Measurements from ENCODE around the gene SPOCK1.

Gene SPOCK1

GRCh38 chr5:137215780-137216179, 283.3 kb downstream of the SPOCK1 start:
- DNase-seq: no peak

GRCh38 chr5:137215261-137215660, 283.9 kb downstream of the SPOCK1 start:
- DNase-seq: no peak

- no peak for DNase-seq
Observed at GRCh38 chr5:137214446-137215189, 284.5 kb downstream of the SPOCK1 start.

GRCh38 chr5:137212471-137212870, 286.7 kb downstream of the SPOCK1 start:
- DNase-seq: no peak

- DNase-seq: no peak
Observed at GRCh38 chr5:137209232-137209809, 289.8 kb downstream of the SPOCK1 start.

GRCh38 chr5:137207023-137207760, 291.9 kb downstream of the SPOCK1 start:
- DNase-seq: no peak

- no peak for DNase-seq
Observed at GRCh38 chr5:137206030-137206715, 293.0 kb downstream of the SPOCK1 start.

- DNase-seq: no peak
Observed at GRCh38 chr5:137205231-137206027, 293.7 kb downstream of the SPOCK1 start.

- no peak for DNase-seq
Observed at GRCh38 chr5:137203011-137203632, 296.0 kb downstream of the SPOCK1 start.

- DNase-seq: no peak
Observed at GRCh38 chr5:137201876-137202275, 297.2 kb downstream of the SPOCK1 start.

- no peak for DNase-seq
Observed at GRCh38 chr5:137200906-137201700, 298.0 kb downstream of the SPOCK1 start.

GRCh38 chr5:137199966-137200365, 299.2 kb downstream of the SPOCK1 start:
- no peak for DNase-seq

- DNase-seq: no peak
Observed at GRCh38 chr5:137199201-137199600, 299.9 kb downstream of the SPOCK1 start.

- no peak for DNase-seq
Observed at GRCh38 chr5:137195483-137195882, 303.6 kb downstream of the SPOCK1 start.

- DNase-seq: no peak
Observed at GRCh38 chr5:137194300-137194699, 304.8 kb downstream of the SPOCK1 start.

- DNase-seq: no peak
Observed at GRCh38 chr5:137192293-137192743, 306.8 kb downstream of the SPOCK1 start.

GRCh38 chr5:137191179-137191578, 307.9 kb downstream of the SPOCK1 start:
- no peak for DNase-seq

GRCh38 chr5:137190441-137190840, 308.7 kb downstream of the SPOCK1 start:
- no peak for DNase-seq

GRCh38 chr5:137190031-137190430, 309.1 kb downstream of the SPOCK1 start:
- no peak for DNase-seq

GRCh38 chr5:137188566-137188965, 310.6 kb downstream of the SPOCK1 start:
- DNase-seq: no peak
